Vagina (tissue), 2 donors: Measurements from ENCODE around the gene SERPINA3.

ENCODE experiments used
- POLR2A ChIP-seq, 2 donors: fragments of 450-650 bp; IDR thresholded peaks; one replicate each; pipeline ENCODE4 v1.6.1; 2017; ENCODE audit warnings: antibody characterized with exemption in 2 of 2, mild to moderate bottlenecking in 2 of 2, moderate library complexity in 2 of 2
- POLR2AphosphoS5 ChIP-seq, 2 donors: sonication (generic); formaldehyde crosslinking; IDR thresholded peaks; one replicate each; pipeline ENCODE4 v1.9.0; 2017; ENCODE audit warnings: antibody characterized with exemption in 2 of 2, mild to moderate bottlenecking in 2 of 2, low read depth in 1 of 2; ENCODE audit not compliant: insufficient read depth in 1 of 2
- TF ChIP-seq, protein P1 (sequence below), 3 experiments: fragments of 450-650 bp in 2 of 3; fragments of 200-600 bp in 1 of 3; sonication (generic) in 1 of 3; IDR thresholded peaks; one replicate each; pipeline ENCODE4 v1.5.1; 2017 to 2019; ENCODE audit warnings: antibody characterized with exemption in 3 of 3, mild to moderate bottlenecking in 2 of 3, moderate library complexity in 2 of 3

GRCh38 chr14:94640721-94641631, 28.8 kb downstream of the SERPINA3 start:
- TF ChIP-seq, protein P1, sequence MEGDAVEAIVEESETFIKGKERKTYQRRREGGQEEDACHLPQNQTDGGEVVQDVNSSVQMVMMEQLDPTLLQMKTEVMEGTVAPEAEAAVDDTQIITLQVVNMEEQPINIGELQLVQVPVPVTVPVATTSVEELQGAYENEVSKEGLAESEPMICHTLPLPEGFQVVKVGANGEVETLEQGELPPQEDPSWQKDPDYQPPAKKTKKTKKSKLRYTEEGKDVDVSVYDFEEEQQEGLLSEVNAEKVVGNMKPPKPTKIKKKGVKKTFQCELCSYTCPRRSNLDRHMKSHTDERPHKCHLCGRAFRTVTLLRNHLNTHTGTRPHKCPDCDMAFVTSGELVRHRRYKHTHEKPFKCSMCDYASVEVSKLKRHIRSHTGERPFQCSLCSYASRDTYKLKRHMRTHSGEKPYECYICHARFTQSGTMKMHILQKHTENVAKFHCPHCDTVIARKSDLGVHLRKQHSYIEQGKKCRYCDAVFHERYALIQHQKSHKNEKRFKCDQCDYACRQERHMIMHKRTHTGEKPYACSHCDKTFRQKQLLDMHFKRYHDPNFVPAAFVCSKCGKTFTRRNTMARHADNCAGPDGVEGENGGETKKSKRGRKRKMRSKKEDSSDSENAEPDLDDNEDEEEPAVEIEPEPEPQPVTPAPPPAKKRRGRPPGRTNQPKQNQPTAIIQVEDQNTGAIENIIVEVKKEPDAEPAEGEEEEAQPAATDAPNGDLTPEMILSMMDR (IDR thresholded peaks at IDR 0.05), result no peak
- TF ChIP-seq POLR2A (IDR thresholded peaks at IDR 0.05) (no peak), POLR2AphosphoS5 (IDR thresholded peaks at IDR 0.05; ENCODE audit: insufficient read depth in 1 of 2, low read depth in 1 of 2) (no peak)
